ENCODE results near the gene SLC25A3. TPM values are rescaled to one million over a fixed set of nuclear protein-coding genes. Genes with fewer than 3 reads are reported as not detected.
A peak's percentile ranks its signal among the peaks of the same experiment; 100 is the strongest.

SLC25A3 gene
- total RNA-seq (2021; ENCODE audit: unreplicated experiment), result 469 TPM
- 385 TPM for polyA plus RNA-seq (2012; ENCODE audit: insufficient read length)
- Bru-seq, nascent RNA, result percentile 97 among the genes with signal in this experiment
- BruChase-seq, experiment 1, labeled RNA remaining after a 2-hour chase, result percentile 94 among the genes with signal in this experiment
- percentile 98 among the genes with signal in this experiment for BruChase-seq, experiment 2, labeled RNA remaining after a 6-hour chase
- long read RNA-seq, full-length matches to known transcripts, result 311 of 347 reads
- long read RNA-seq, partial matches to known transcripts, result 27 of 347 reads
- long read RNA-seq, other reads (novel, unspliced or antisense), result 9 of 347 reads

DNA sequence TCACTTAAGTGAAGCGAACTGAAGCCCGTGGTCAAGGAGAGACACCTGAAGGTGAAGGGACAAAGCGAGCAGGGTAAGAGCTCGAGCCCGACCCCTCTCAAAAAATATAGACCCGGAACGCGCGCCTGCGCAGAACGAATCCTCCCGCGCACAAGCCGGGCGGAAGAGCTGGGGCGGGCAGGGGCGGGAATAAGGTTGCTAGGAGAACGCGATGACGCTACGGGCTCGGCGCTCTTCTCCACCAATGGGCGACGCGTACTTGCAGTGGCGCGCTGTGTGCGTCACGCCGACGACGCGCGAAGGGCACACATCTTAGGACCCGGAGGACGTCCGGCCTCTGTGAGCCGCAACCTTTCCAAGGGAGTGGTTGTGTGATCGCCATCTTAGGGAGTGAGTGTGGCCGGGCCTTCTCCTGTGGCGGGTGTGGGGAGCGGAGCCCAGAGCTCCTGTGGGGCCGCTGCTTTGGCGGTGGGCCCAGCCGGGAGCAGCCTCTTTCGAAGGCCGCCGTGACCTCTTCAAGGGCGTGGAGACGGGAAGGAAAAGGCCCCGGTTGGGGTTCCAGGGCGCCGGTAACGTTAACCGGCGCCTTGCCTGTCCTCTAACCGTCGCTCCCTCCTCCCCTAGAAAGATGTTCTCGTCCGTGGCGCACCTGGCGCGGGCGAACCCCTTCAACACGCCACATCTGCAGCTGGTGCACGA lies at the start of gene SLC25A3:
Gene SLC25A3, plus strand, starts transcription at position 336 of the 699 bp plus-strand sequence. Its CDS starts 293 bp downstream, at position 629.
- Histone ChIP-seq H3K4me3 (ENCODE audit: low read depth in 2 of 2, low read length in 2 of 2) (peak within 1 kb of the TSS; percentile 56 to 88), H3K9me3 (ENCODE audit: control insufficient read depth, insufficient read depth, low read depth, low read length) (no peaks in the 10 kb centered on the region), H3K27me3 (ENCODE audit: control insufficient read depth, insufficient read depth, low read length) (no peaks in the 10 kb centered on the region), H3K4me1 (ENCODE audit: control insufficient read depth, insufficient read depth, low read length) (peaks cover 16% of the 10 kb centered on the region), H3K36me3 (ENCODE audit: control insufficient read depth, insufficient read depth, low read length) (peaks cover 34% of the 10 kb centered on the region), H3K27ac (ENCODE audit: low read length) (peak within 1 kb of the TSS; percentile 98)
- in situ Hi-C loops (cut with HindIII; ENCODE audit: low pct_unique_long_range_greater_than_20kb, low sequenced_read_pairs) (no loop called here), intact Hi-C loops (cut with micrococcal nuclease; ENCODE audit: unreplicated experiment) (no loop called here)
- BruUV-seq (replicated peaks), result no TSS peak
- POLR2A ChIA-PET, result interaction anchor here (0.5 to 1.0 kb wide), 5 partner anchors 10 to 92 kb away, joined by 3 to 10 read pairs (median 3); partner anchors contain the start of gene IKBIP
- TF ChIP-seq, protein P1, sequence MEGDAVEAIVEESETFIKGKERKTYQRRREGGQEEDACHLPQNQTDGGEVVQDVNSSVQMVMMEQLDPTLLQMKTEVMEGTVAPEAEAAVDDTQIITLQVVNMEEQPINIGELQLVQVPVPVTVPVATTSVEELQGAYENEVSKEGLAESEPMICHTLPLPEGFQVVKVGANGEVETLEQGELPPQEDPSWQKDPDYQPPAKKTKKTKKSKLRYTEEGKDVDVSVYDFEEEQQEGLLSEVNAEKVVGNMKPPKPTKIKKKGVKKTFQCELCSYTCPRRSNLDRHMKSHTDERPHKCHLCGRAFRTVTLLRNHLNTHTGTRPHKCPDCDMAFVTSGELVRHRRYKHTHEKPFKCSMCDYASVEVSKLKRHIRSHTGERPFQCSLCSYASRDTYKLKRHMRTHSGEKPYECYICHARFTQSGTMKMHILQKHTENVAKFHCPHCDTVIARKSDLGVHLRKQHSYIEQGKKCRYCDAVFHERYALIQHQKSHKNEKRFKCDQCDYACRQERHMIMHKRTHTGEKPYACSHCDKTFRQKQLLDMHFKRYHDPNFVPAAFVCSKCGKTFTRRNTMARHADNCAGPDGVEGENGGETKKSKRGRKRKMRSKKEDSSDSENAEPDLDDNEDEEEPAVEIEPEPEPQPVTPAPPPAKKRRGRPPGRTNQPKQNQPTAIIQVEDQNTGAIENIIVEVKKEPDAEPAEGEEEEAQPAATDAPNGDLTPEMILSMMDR (IDR thresholded peaks at IDR 0.05), result no peak
- TF ChIP-seq TCF7L2 (IDR thresholded peaks at IDR 0.05; ENCODE audit: low read depth, low read length) (no peak; the same call in 1 of the 2 replicates), POLR2AphosphoS5 (IDR thresholded peaks at IDR 0.05; ENCODE audit: low read depth, low read length) (peak; percentile 99), SIN3A (IDR thresholded peaks at IDR 0.05; ENCODE audit: borderline replicate concordance, insufficient read depth, low read depth, low read length) (peak; percentile 91; the same call in 1 of the 2 replicates)
- TF ChIP-seq, protein P2, sequence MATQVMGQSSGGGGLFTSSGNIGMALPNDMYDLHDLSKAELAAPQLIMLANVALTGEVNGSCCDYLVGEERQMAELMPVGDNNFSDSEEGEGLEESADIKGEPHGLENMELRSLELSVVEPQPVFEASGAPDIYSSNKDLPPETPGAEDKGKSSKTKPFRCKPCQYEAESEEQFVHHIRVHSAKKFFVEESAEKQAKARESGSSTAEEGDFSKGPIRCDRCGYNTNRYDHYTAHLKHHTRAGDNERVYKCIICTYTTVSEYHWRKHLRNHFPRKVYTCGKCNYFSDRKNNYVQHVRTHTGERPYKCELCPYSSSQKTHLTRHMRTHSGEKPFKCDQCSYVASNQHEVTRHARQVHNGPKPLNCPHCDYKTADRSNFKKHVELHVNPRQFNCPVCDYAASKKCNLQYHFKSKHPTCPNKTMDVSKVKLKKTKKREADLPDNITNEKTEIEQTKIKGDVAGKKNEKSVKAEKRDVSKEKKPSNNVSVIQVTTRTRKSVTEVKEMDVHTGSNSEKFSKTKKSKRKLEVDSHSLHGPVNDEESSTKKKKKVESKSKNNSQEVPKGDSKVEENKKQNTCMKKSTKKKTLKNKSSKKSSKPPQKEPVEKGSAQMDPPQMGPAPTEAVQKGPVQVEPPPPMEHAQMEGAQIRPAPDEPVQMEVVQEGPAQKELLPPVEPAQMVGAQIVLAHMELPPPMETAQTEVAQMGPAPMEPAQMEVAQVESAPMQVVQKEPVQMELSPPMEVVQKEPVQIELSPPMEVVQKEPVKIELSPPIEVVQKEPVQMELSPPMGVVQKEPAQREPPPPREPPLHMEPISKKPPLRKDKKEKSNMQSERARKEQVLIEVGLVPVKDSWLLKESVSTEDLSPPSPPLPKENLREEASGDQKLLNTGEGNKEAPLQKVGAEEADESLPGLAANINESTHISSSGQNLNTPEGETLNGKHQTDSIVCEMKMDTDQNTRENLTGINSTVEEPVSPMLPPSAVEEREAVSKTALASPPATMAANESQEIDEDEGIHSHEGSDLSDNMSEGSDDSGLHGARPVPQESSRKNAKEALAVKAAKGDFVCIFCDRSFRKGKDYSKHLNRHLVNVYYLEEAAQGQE (IDR thresholded peaks at IDR 0.05; ENCODE audit: insufficient read depth in 1 of 2, low read depth in 2 of 2, low read length in 1 of 2), result 0 out of 4 replicates have a peak, but pooled peaks of 1 of the 2 experiments have one; percentile 48
- ATAC-seq (peak; percentile 100), DNase-seq (ENCODE audit: low read depth, low spot score) (peak; percentile 81)
- CTCF ChIA-PET, result interaction anchor here (0.6 to 1.6 kb wide), 4 partner anchors 22 to 147 kb away, joined by 4 to 8 read pairs (median 4); no protein-coding TSS in a partner anchor

DNA sequence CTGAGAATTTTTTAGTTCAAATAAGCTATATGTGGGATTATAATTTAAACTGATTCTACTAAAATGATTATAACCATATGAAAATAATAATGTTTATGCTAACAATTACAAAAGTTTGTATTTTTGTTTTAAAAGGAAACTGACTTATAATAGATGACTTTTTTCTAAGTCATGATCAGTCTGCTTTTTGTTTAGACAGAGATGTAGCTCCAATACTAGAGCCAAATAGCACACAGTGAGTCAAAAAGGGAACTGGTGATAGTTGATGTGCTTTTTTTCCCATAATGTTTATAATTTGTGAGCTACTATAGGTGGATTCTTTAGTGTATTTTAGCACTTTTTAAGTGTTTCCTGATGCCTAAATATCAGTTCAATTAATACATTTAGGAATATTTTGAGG lies 49.8 kb upstream of the SLC25A3 start:
- Histone ChIP-seq H3K9me3 (ENCODE audit: control insufficient read depth, insufficient read depth, low read depth, low read length) (no peaks in the 10 kb centered on the region), H3K27ac (ENCODE audit: low read length) (no peak overlapping the region), H3K4me3 (ENCODE audit: low read depth in 2 of 2, low read length in 2 of 2) (no peak overlapping the region), H3K27me3 (ENCODE audit: control insufficient read depth, insufficient read depth, low read length) (no peaks in the 10 kb centered on the region), H3K36me3 (ENCODE audit: control insufficient read depth, insufficient read depth, low read length) (peaks cover 44% of the 10 kb centered on the region), H3K4me1 (ENCODE audit: control insufficient read depth, insufficient read depth, low read length) (no peaks in the 10 kb centered on the region)
- no peak for ATAC-seq
- no peak for DNase-seq (ENCODE audit: low read depth, low spot score)
- no TSS peak for BruUV-seq (replicated peaks)
- CTCF ChIA-PET, result no interaction called here
- POLR2A ChIA-PET, result no interaction called here
- in situ Hi-C loops (cut with HindIII; ENCODE audit: low pct_unique_long_range_greater_than_20kb, low sequenced_read_pairs) (no loop called here), intact Hi-C loops (cut with micrococcal nuclease; ENCODE audit: unreplicated experiment) (no loop called here)
- TF ChIP-seq, protein P1 (IDR thresholded peaks at IDR 0.05), result no peak
- TF ChIP-seq, protein P2 (IDR thresholded peaks at IDR 0.05; ENCODE audit: insufficient read depth in 1 of 2, low read depth in 2 of 2, low read length in 1 of 2), result no peak
- no peak for TF ChIP-seq SIN3A (IDR thresholded peaks at IDR 0.05; ENCODE audit: borderline replicate concordance, insufficient read depth, low read depth, low read length)
- no peak for TF ChIP-seq TCF7L2 (IDR thresholded peaks at IDR 0.05; ENCODE audit: low read depth, low read length)

Data from Panc1 (cell line).